Kidney tubule cell (primary cell): ENCODE measurements around the gene CDC42EP2.
"Not testable (repeated sequence)": the region's sequence is repeated elsewhere in the genome, so short reads cannot be mapped to it uniquely, and the experiment has no call there.

ENCODE experiments used
- DNase-seq: peaks from one replicate; pipeline ENCODE4 v3.0.0-alpha.2; 2018; ENCODE audit warnings: low spot score

CDC42EP2 gene

GRCh38 chr11:65320386-65321075 is 5.9 kb downstream of the CDC42EP2 start:
- no peak for DNase-seq

GRCh38 chr11:65321076-65321475 is 6.4 kb downstream of the CDC42EP2 start:
- no peak for DNase-seq

DNA sequence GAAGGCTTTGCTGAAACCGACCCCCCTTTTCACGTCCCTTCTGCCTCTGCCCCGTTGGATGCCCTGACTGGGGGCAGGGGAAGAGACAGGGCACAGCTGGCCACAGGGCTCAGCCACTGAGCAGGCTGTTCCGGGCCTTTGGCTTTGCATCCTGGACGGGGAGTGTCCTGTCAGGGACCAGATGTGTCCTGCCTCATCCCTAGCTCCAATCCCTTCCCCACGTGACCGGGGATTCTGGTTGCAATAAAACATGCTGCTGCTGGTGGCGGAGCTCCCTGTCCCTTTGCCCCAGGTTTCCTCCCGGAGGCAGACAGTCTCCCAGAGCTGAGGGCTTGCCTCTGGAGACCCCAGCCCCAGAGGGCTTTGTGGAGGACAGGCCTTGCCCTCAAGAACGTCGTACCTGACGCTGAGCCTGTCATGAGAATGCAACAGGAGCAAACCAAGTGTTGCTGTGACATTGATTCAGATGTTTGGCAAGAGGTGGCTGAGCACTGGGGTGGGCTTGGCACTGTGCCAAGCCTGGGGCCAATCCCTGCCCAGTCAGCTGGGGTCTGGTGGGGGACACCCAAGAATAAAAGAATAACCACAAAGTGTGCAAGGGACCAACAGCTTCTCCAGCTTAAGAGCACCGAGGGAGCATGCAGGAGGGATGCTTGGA is 7.3 kb downstream of the CDC42EP2 start:
- DNase-seq = no peak

DNA sequence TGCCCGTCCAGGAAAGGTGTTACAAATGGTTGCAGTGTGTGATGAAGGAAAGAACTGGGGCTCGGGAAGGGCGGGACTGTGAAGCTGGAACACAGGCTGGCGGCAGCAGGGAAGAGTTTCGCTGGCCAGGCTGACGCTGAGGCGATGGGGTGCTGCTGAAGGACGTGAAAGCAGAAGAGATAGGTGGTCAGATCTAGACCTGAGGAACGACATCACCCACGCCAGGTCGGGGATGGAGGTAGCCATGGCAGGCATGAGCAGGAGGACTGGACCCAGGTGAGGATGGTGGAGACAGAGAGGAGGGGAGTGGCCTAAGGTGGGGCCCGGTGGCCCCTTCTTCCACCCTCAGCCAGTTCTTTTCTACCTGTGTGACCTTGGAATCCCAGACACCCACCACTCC is 9.1 kb downstream of the CDC42EP2 start:
- DNase-seq = no peak

- DNase-seq = no peak
Observed at GRCh38 chr11:65325435-65325834, 10.8 kb downstream of the CDC42EP2 start.

- no peak for DNase-seq
Observed at GRCh38 chr11:65327021-65327420, 12.4 kb downstream of the CDC42EP2 start.

DNA sequence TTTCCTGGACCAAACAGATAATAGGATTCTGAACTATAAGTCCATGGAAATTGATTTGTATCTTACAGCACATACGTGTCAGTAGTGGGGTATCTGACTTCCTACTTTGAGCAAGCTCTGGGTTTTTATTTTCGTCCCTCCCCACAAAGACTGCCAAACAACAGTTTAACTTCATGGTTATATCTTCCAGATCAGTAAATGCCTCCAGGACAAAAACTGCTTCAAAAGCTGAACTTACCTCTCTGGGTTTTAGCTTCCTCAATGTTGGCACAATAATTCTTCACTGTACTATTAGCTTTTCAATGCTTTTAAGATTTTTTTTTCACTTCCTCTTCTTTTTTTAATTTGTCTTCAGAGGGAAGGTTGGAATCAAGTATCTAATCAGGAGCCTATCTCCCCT is 14.8 kb downstream of the CDC42EP2 start:
- no peak for DNase-seq

DNA sequence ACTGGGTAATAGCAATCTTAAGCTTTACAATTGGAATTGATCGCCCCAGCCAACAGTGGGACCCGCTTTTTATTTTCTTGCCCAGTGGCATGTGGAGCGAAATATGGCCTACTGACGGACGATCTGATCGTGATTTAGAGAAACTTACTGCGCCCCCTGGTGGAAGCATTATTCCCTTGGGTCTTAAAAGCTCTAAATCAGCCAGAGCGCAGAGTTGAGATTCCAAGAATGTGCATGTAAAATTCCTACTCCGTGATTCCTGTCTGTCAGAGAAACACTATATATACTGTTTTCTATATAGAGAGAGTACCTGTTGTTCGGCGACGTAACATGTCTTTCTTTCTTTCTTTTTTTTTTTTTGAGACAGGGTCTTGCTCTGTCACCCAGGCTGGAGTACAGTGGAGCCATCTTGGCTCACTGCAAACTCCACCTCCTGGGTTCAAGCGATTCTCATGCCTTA is 15.3 kb downstream of the CDC42EP2 start:
- peak; percentile 88 for DNase-seq

GRCh38 chr11:65330544-65330943 is 15.9 kb downstream of the CDC42EP2 start:
- DNase-seq = no peak

- DNase-seq = not testable (repeated sequence)
Observed at GRCh38 chr11:65332591-65332990, 17.9 kb downstream of the CDC42EP2 start.

- DNase-seq = no peak
Observed at GRCh38 chr11:65334696-65335295, 20.1 kb downstream of the CDC42EP2 start.

DNA sequence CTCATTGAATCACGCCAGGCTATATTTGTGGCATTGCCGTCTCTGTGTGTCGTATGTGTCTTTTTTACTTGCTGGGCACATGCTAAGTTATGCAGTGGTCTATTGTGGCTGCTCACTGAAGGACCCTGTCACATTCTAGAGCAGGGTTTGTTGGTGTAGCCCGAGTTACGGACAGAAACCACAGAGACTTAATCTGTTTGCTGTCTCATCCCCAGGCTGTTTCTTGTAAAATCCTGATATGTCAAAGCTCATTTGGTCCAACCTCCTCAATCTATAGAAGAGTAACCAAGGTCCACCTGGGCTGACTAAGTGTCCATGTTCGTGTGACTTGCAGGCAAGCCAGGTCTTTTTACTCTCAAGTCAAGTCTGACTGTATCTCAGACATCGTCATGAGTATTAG is 24.0 kb downstream of the CDC42EP2 start:
- no peak for DNase-seq

DNA sequence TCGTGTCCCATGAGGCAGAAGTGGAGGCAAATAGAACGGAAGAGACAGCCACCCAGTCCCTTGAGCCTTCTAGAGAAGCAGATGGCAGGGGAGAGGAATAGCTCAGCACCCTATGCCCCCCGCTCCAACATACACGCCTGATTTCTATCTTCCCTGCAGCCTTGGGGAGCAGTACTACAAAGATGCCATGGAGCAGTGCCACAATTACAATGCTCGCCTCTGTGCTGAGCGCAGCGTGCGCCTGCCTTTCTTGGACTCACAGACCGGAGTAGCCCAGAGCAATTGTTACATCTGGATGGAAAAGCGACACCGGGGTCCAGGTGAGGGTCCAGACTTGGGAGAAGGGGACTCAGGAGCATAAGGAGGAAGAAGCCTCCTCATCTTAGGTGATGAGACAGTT is 25.6 kb downstream of the CDC42EP2 start:
- DNase-seq = no peak

- DNase-seq = no peak
Observed at GRCh38 chr11:65341856-65342255, 27.2 kb downstream of the CDC42EP2 start.

DNA sequence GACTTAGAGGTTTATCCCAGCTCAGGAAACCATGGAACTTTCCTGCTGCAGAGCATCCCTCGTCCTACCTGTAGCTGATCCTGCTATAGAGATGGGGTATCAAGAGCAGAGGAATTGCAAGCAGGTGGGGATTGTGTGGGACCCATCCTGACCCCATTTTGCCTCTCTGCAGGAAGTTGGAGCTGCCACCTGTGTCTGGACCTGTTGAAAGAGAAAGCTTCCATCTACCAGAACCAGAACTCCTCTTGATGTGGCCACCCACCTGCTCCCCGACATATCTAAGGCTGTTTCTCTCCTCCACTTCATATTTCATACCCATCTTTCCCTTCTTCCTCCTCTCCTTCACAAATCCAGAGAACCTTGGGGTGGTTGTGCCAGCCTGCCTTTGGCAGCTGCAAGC is 36.8 kb downstream of the CDC42EP2 start:
- DNase-seq = no peak

GRCh38 chr11:65352783-65353182 is 38.1 kb downstream of the CDC42EP2 start:
- DNase-seq = no peak

DNA sequence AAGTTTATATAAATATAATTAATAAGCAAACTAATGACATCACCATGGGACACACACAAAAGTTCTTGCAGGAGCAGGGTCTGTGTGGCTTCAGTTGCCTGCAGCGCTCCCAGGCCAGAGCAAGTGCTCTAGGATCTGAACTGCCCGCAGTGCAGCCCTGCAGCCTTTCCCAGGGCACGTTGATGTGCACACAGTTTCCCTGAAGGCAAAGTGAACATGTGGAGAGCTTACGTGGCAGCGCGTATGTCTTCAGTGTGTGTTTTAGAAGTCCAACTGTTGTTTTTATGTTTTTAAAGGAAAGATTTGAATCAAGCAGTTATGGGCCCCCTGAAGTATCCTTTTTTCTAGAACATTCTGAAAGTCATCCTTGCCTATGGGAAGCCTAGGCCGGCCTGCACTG is 38.7 kb downstream of the CDC42EP2 start:
- no peak for DNase-seq

DNA sequence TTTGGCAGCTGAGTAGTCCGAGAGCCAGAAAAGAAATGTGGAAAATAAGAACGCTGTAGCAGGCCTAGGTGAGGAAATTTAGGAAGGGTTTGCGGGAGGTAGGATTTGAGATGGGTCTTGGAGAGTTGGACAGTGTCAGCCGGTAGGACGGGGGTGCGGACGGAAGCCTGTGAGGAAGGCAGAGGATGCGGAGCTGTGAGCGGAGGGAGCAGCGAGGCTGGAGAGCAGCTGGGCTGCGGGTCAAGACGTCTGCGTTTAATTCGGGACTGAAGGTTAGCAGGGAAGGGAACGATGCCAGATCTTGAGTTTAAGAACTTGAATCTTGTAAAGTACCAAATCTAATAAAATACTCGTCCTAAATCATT is 39.2 kb downstream of the CDC42EP2 start:
- DNase-seq = no peak

- DNase-seq = peak; percentile 91
Observed at GRCh38 chr11:65354265-65355012, 39.8 kb downstream of the CDC42EP2 start, which contains the start of gene TIGD3. TIGD3 (plus strand) TSS chr11:65354751; CDS start chr11:65355809, 1,058 bp downstream.

- DNase-seq = no peak
Observed at GRCh38 chr11:65355013-65355775, 40.5 kb downstream of the CDC42EP2 start.

DNA sequence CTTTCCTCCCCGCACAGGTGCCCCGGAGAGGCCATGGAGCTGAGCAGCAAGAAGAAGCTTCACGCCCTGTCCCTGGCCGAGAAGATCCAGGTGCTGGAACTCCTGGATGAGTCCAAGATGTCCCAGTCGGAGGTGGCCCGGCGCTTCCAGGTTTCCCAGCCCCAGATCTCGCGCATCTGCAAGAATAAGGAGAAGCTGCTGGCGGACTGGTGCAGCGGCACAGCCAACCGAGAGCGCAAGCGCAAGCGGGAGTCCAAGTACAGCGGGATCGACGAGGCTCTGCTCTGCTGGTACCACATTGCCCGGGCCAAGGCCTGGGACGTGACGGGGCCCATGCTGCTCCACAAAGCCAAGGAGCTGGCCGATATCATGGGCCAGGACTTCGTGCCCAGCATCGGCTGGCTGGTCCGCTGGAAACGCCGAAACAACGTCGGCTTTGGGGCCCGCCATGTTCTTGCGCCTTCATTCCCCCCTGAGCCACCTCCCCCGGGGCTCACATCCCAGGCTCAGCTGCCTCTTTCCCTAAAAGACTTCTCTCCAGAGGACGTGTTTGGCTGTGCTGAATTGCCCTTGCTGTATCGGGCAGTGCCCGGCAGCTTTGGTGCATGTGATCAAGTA is 41.2 kb downstream of the CDC42EP2 start:
- peak; percentile 44 for DNase-seq
